Esophagus muscularis mucosa (tissue), 4 donors: ENCODE data around the gene TFPI2. TPM values are rescaled to one million over a fixed set of nuclear protein-coding genes. Genes with fewer than 3 reads are reported as not detected.

Source experiments
- DNase-seq: peaks from one replicate; pipeline ENCODE4 v3.0.0-alpha.2; 2017; ENCODE audit errors: extremely low spot score
- H3K27ac ChIP-seq, 4 donors: fragments of 200-600 bp; sonication (generic); replicated peaks in 1 of 4; 1 replicate in 3 of 4; 2 replicates in 1 of 4; pipeline ENCODE4 v1.5.1; 2016 to 2019; ENCODE audit warnings: mild to moderate bottlenecking in 1 of 4
- H3K27me3 ChIP-seq, 4 donors: fragments of 200-600 bp; sonication (generic); one replicate each; pipeline versions ENCODE4 v1.5.1 to v1.6.0; 2016 to 2019
- H3K36me3 ChIP-seq, 4 donors: fragments of 200-600 bp; sonication (generic); one replicate each; pipeline ENCODE4 v1.5.1; 2016 to 2019
- H3K4me1 ChIP-seq, 4 donors: fragments of 200-600 bp; sonication (generic); one replicate each; pipeline ENCODE4 v1.5.1; 2016 to 2019
- H3K4me3 ChIP-seq, 4 donors: fragments of 200-600 bp; sonication (generic); 1 replicate in 2 of 4; 2 replicates in 2 of 4; pipeline ENCODE4 v1.5.1; 2016 to 2019; ENCODE audit warnings: mild to moderate bottlenecking in 4 of 4, moderate library complexity in 1 of 4
- H3K9me3 ChIP-seq, 4 donors: fragments of 200-600 bp; sonication (generic); 1 replicate in 3 of 4; 2 replicates in 1 of 4; pipeline ENCODE4 v1.5.1; 2016 to 2019
- CTCF ChIP-seq, 3 experiments: fragments of 200-600 bp in 2 of 3; fragments of 450-650 bp in 1 of 3; sonication (generic) in 2 of 3; IDR thresholded peaks; one replicate each; pipeline ENCODE4 v1.5.1; 2017 to 2019; ENCODE audit warnings: antibody characterized with exemption in 3 of 3, mild to moderate bottlenecking in 2 of 3, moderate library complexity in 1 of 3
- EP300 ChIP-seq: sonication (generic); formaldehyde crosslinking; IDR thresholded peaks from one replicate; pipeline ENCODE4 v1.6.1; 2017; ENCODE audit warnings: antibody characterized with exemption
- POLR2A ChIP-seq: fragments of 450-650 bp; IDR thresholded peaks from one replicate; pipeline ENCODE4 v1.6.1; 2017; ENCODE audit warnings: antibody characterized with exemption, moderate library complexity, mild to moderate bottlenecking, low read depth
- POLR2AphosphoS5 ChIP-seq, 2 donors: sonication (generic); formaldehyde crosslinking; IDR thresholded peaks; one replicate each; pipeline ENCODE4 v1.6.1; 2017; ENCODE audit warnings: antibody characterized with exemption in 2 of 2
- WGBS: methylation state at CpG from one replicate; pipeline ENCODE4 v1.1.5; 2018; 5-methylcytosine and 5-hydroxymethylcytosine counted together
- intact Hi-C: fragments of 100-400 bp; cut with DNase I; formaldehyde crosslinking; loops from one replicate; pipeline ENCODE4 v1.15.1; 2023
- total RNA-seq, 4 donors: library from RNA; depleted of rRNA; stranded (reverse); fragments of >200 nt; gene quantifications; one replicate each; pipeline versions ENCODE4 v1.1.0 to v1.2.1, GENCODE V29; 2016

TFPI2 gene
- total RNA-seq, 4 donors from 2014 or later, result 1.9 to 3.2 (median 2.3) TPM; not detected in 1

GRCh38 chr7:93884541-93884940 lies 6.0 kb downstream of the TFPI2 start:
- Histone ChIP-seq H3K27ac (no peak overlapping the region), H3K36me3 (no peaks in the 10 kb centered on the region), H3K9me3 (peaks cover 0 to 4% (median under 1%) of the 10 kb centered on the region in 4 donors), H3K4me1 (no peaks in the 10 kb centered on the region), H3K27me3 (peaks cover 0 to 3% (median 0%) of the 10 kb centered on the region in 4 donors), H3K4me3 (no peak overlapping the region)
- intact Hi-C loops, result no loop called here
- no peak for DNase-seq
- TF ChIP-seq POLR2A (no peak), CTCF (IDR thresholded peaks at IDR 0.05) (no peak), EP300 (no peak), POLR2AphosphoS5 (IDR thresholded peaks at IDR 0.05) (no peak)
- WGBS, result 73% methylated on average over 1 of the region's 1 CpG

GRCh38 chr7:93883917-93884345 lies 6.6 kb downstream of the TFPI2 start:
- peaks cover 0 to 2% (median 0%) of the 10 kb centered on the region in 4 donors for H3K27me3 ChIP-seq
- no peaks in the 10 kb centered on the region for H3K36me3 ChIP-seq
- TF ChIP-seq EP300 (no peak), POLR2AphosphoS5 (IDR thresholded peaks at IDR 0.05) (no peak), CTCF (IDR thresholded peaks at IDR 0.05) (no peak), POLR2A (no peak)
- no peak overlapping the region for H3K4me3 ChIP-seq
- no peaks in the 10 kb centered on the region for H3K4me1 ChIP-seq
- peaks cover 0 to 4% (median 2%) of the 10 kb centered on the region in 4 donors for H3K9me3 ChIP-seq
- intact Hi-C loops, result no loop called here
- H3K27ac ChIP-seq, result no peak overlapping the region
- no peak for DNase-seq

GRCh38 chr7:93883078-93883916 lies 7.3 kb downstream of the TFPI2 start:
- DNase-seq, result no peak
- H3K4me1 ChIP-seq, result no peaks in the 10 kb centered on the region
- TF ChIP-seq EP300, result no peak
- TF ChIP-seq POLR2AphosphoS5 (IDR thresholded peaks at IDR 0.05), result no peak
- TF ChIP-seq CTCF (IDR thresholded peaks at IDR 0.05), result no peak
- no peak for TF ChIP-seq POLR2A
- intact Hi-C loops, result no loop called here
- no peaks in the 10 kb centered on the region for H3K36me3 ChIP-seq
- 85% methylated on average over 3 of the region's 3 CpGs for WGBS
- peaks cover 0 to 4% (median 2%) of the 10 kb centered on the region in 4 donors for H3K9me3 ChIP-seq
- H3K27me3 ChIP-seq, result no peaks in the 10 kb centered on the region
- no peak overlapping the region for H3K27ac ChIP-seq
- no peak overlapping the region for H3K4me3 ChIP-seq

- TF ChIP-seq EP300, result no peak
- no peak for TF ChIP-seq CTCF (IDR thresholded peaks at IDR 0.05)
- no peak for TF ChIP-seq POLR2AphosphoS5 (IDR thresholded peaks at IDR 0.05)
- TF ChIP-seq POLR2A, result no peak
- intact Hi-C loops, result no loop called here
- no peak overlapping the region for H3K27ac ChIP-seq
- H3K27me3 ChIP-seq, result no peaks in the 10 kb centered on the region
- H3K4me1 ChIP-seq, result no peaks in the 10 kb centered on the region
- no peak overlapping the region for H3K4me3 ChIP-seq
- peaks cover 0 to 7% (median 2%) of the 10 kb centered on the region in 4 donors for H3K9me3 ChIP-seq
- no peak for DNase-seq
- no peaks in the 10 kb centered on the region for H3K36me3 ChIP-seq
Measured at GRCh38 chr7:93882468-93882867, 8.1 kb downstream of the TFPI2 start.
